BLaER1 treated with 17β-estradiol and CSF1 and Interleukin-3, amounts not matched to agents 10 nM and 100 nM (cell line): Measurements from ENCODE around the gene KPTN.
A peak's percentile ranks its signal among the peaks of the same experiment; 100 is the strongest.

Source experiments
- H3K27ac ChIP-seq, 11 experiments: shearing (Covaris generic); formaldehyde crosslinking; 2 replicates each; pipeline ENCODE4 v1.8.1; 2022
- H3K27me3 ChIP-seq, 11 experiments: shearing (Covaris generic); formaldehyde crosslinking; 2 replicates each; pipeline ENCODE4 v1.8.1; 2022
- H3K36me3 ChIP-seq, 11 experiments: shearing (Covaris generic); formaldehyde crosslinking; 2 replicates each; pipeline ENCODE4 v1.8.1; 2022
- H3K4me1 ChIP-seq, 10 experiments: shearing (Covaris generic); formaldehyde crosslinking; 2 replicates each; pipeline ENCODE4 v1.8.1; 2022
- H3K4me2 ChIP-seq, 11 experiments: shearing (Covaris generic); formaldehyde crosslinking; 2 replicates each; pipeline ENCODE4 v1.8.1; 2022
- H3K4me3 ChIP-seq, 10 experiments: shearing (Covaris generic); formaldehyde crosslinking; 2 replicates each; pipeline ENCODE4 v1.8.1; 2022
- H3K9ac ChIP-seq, 11 experiments: shearing (Covaris generic); formaldehyde crosslinking; 2 replicates each; pipeline ENCODE4 v1.8.1; 2022
- H3K9me3 ChIP-seq, 11 experiments: shearing (Covaris generic); formaldehyde crosslinking; replicated peaks in 1 of 11; 2 replicates each; pipeline ENCODE4 v1.8.1; 2022
- H4K20me1 ChIP-seq, 11 experiments: shearing (Covaris generic); formaldehyde crosslinking; 2 replicates each; pipeline ENCODE4 v1.8.1; 2022
- Cebpa-rat ChIP-seq, 11 experiments: shearing (Covaris generic); IDR thresholded peaks; 2 replicates each; pipeline ENCODE4 v1.8.1; 2022

KPTN gene

GRCh38 chr19:47471733-47472457 lies 12.1 kb downstream of the KPTN start, which contains the start of gene SLC8A2:
Gene SLC8A2 (minus strand): TSS chr19:47471893. CDS start chr19:47466403, 5,490 bp downstream.
- peaks cover 54 to 60% (median 57%) of the 10 kb centered on the region in 11 experiments for H3K27me3 ChIP-seq
- H3K9ac ChIP-seq = no peak within 1 kb of the TSS
- no peaks in the 10 kb centered on the region for H3K9me3 ChIP-seq
- no peak for TF ChIP-seq Cebpa-rat (IDR thresholded peaks at IDR 0.05)
- peaks cover 0 to 14% (median 6%) of the 10 kb centered on the region in 10 experiments; a peak in 13 of 20 replicates for H3K4me1 ChIP-seq
- no peaks in the 10 kb centered on the region for H3K36me3 ChIP-seq
- no peak within 1 kb of the TSS for H3K4me3 ChIP-seq
- H4K20me1 ChIP-seq = peaks cover 0 to 62% (median 5%) of the 10 kb centered on the region in 11 experiments; a peak in 11 of 22 replicates
- peak within 1 kb of the TSS; percentile 20 to 57 (median 35); a peak in 16 of 22 replicates for H3K4me2 ChIP-seq
- H3K27ac ChIP-seq = no peak within 1 kb of the TSS

GRCh38 chr19:47471381-47471732 lies 12.7 kb downstream of the KPTN start:
- Histone ChIP-seq H3K36me3 (no peaks in the 10 kb centered on the region), H3K4me3 (no peak overlapping the region), H3K9me3 (no peaks in the 10 kb centered on the region), H3K27me3 (peaks cover 54 to 63% (median 58%) of the 10 kb centered on the region in 11 experiments), H3K9ac (no peak overlapping the region), H3K4me1 (peaks cover 0 to 12% (median 6%) of the 10 kb centered on the region in 10 experiments; a peak in 13 of 20 replicates), H3K4me2 (peak overlapping the region in 3 of 11 experiments; percentile 32 to 35 (median 33); a peak in 4 of 22 replicates), H4K20me1 (peaks cover 0 to 62% (median 5%) of the 10 kb centered on the region in 11 experiments; a peak in 11 of 22 replicates), H3K27ac (no peak overlapping the region)
- TF ChIP-seq Cebpa-rat (IDR thresholded peaks at IDR 0.05) = no peak

- Histone ChIP-seq H3K27me3 (peaks cover 54 to 63% (median 58%) of the 10 kb centered on the region in 11 experiments), H3K9ac (no peak overlapping the region), H3K4me1 (peaks cover 0 to 10% (median 6%) of the 10 kb centered on the region in 10 experiments; a peak in 12 of 20 replicates), H3K4me2 (no peak overlapping the region), H4K20me1 (peaks cover 0 to 62% (median 5%) of the 10 kb centered on the region in 11 experiments; a peak in 11 of 22 replicates), H3K27ac (no peak overlapping the region), H3K36me3 (no peaks in the 10 kb centered on the region), H3K9me3 (no peaks in the 10 kb centered on the region), H3K4me3 (no peak overlapping the region)
- no peak for TF ChIP-seq Cebpa-rat (IDR thresholded peaks at IDR 0.05)
Observed at GRCh38 chr19:47470447-47471195, 13.4 kb downstream of the KPTN start.

- Histone ChIP-seq H3K36me3 (no peaks in the 10 kb centered on the region), H3K4me3 (no peak overlapping the region), H3K9ac (no peak overlapping the region), H3K9me3 (no peaks in the 10 kb centered on the region), H3K4me1 (peaks cover 0 to 10% (median 6%) of the 10 kb centered on the region in 10 experiments; a peak in 12 of 20 replicates), H3K4me2 (no peak overlapping the region), H4K20me1 (peaks cover 0 to 58% (median 6%) of the 10 kb centered on the region in 11 experiments; a peak in 11 of 22 replicates), H3K27ac (no peak overlapping the region), H3K27me3 (peaks cover 54 to 63% (median 58%) of the 10 kb centered on the region in 11 experiments)
- no peak for TF ChIP-seq Cebpa-rat (IDR thresholded peaks at IDR 0.05)
Observed at GRCh38 chr19:47469719-47470118, 14.3 kb downstream of the KPTN start.

- peaks cover 54 to 63% (median 58%) of the 10 kb centered on the region in 11 experiments for H3K27me3 ChIP-seq
Observed at GRCh38 chr19:47469363-47469700, 14.7 kb downstream of the KPTN start.

DNA sequence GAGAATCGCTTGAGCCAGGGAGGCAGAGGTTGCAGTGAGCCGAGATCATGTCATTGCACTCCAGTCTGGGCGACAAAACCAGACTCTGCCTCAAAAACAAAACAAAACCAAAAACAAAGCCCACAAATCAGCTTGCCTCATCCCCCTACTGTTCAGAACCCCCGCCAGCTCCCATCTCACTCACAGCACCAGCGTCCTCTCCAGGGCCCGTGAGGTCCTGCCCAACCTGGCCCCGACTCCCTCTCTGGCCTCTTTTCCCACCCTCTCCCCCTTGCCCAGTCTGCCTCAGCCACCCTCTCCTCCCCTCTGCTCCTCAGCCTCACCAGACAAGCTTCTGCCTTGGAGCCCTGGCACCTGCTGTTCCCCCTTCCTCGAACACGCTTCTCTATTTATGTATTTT lies 16.1 kb downstream of the KPTN start:
- H3K9ac ChIP-seq = no peak overlapping the region
- H4K20me1 ChIP-seq = peaks cover 0 to 43% (median 6%) of the 10 kb centered on the region in 11 experiments; a peak in 11 of 22 replicates
- peaks cover 0 to 10% (median 6%) of the 10 kb centered on the region in 10 experiments; a peak in 12 of 20 replicates for H3K4me1 ChIP-seq
- no peaks in the 10 kb centered on the region for H3K9me3 ChIP-seq
- no peak overlapping the region for H3K4me2 ChIP-seq
- no peaks in the 10 kb centered on the region for H3K36me3 ChIP-seq
- no peak overlapping the region for H3K4me3 ChIP-seq
- peaks cover 54 to 63% (median 57%) of the 10 kb centered on the region in 11 experiments for H3K27me3 ChIP-seq
- no peak for TF ChIP-seq Cebpa-rat (IDR thresholded peaks at IDR 0.05)
- no peak overlapping the region for H3K27ac ChIP-seq

More at GRCh38 chr19:47469363-47469700, 14.7 kb downstream of the KPTN start:
- H3K9me3 ChIP-seq = no peaks in the 10 kb centered on the region
- no peak overlapping the region for H3K9ac ChIP-seq
- peaks cover 0 to 10% (median 6%) of the 10 kb centered on the region in 10 experiments; a peak in 12 of 20 replicates for H3K4me1 ChIP-seq
- no peak overlapping the region for H3K27ac ChIP-seq
- H4K20me1 ChIP-seq = peaks cover 0 to 54% (median 6%) of the 10 kb centered on the region in 11 experiments; a peak in 11 of 22 replicates
- H3K36me3 ChIP-seq = no peaks in the 10 kb centered on the region
- TF ChIP-seq Cebpa-rat (IDR thresholded peaks at IDR 0.05) = no peak
- H3K4me3 ChIP-seq = no peak overlapping the region
- H3K4me2 ChIP-seq = no peak overlapping the region

DNA sequence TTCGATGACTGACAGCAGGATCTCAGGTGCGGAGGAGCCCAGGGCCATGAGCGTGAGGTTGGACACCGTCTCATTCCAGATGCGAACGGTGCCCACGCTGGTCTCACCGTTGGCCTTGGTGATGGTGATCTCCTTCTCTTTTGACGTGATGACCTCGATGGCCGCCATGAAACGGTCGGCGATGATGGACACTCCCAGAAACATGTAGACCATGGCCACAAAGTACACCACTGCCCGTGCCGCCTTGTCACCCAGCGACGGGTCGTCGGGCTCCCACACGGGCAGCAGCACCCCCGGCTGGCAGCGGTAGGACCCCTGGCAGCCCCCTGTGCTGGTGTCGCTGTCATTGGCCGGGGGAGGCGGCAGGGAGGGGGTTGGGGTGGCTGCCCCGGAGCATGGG lies 18.1 kb downstream of the KPTN start:
- no peak overlapping the region for H3K4me2 ChIP-seq
- no peaks in the 10 kb centered on the region for H3K9me3 ChIP-seq
- peaks cover 0 to 34% (median 6%) of the 10 kb centered on the region in 11 experiments; a peak in 11 of 22 replicates for H4K20me1 ChIP-seq
- no peak for TF ChIP-seq Cebpa-rat (IDR thresholded peaks at IDR 0.05)
- no peaks in the 10 kb centered on the region; a peak in 1 of 20 replicates for H3K4me1 ChIP-seq
- no peaks in the 10 kb centered on the region for H3K36me3 ChIP-seq
- H3K4me3 ChIP-seq = no peak overlapping the region
- H3K9ac ChIP-seq = no peak overlapping the region
- peaks cover 38 to 46% (median 41%) of the 10 kb centered on the region in 11 experiments for H3K27me3 ChIP-seq
- no peak overlapping the region for H3K27ac ChIP-seq

- Histone ChIP-seq H3K4me1 (no peaks in the 10 kb centered on the region; a peak in 1 of 20 replicates), H3K9ac (no peak overlapping the region), H3K4me3 (no peak overlapping the region), H4K20me1 (peaks cover 0 to 27% (median 6%) of the 10 kb centered on the region in 11 experiments; a peak in 11 of 22 replicates), H3K27me3 (peaks cover 30 to 39% (median 33%) of the 10 kb centered on the region in 11 experiments), H3K36me3 (no peaks in the 10 kb centered on the region), H3K9me3 (no peaks in the 10 kb centered on the region), H3K4me2 (no peak overlapping the region), H3K27ac (no peak overlapping the region)
- TF ChIP-seq Cebpa-rat (IDR thresholded peaks at IDR 0.05) = no peak
Observed at GRCh38 chr19:47464675-47465419, 19.2 kb downstream of the KPTN start.
